ENCODE results near the gene ZDHHC6. TPM values are rescaled to one million over a fixed set of nuclear protein-coding genes. Genes with fewer than 3 reads are reported as not detected.

Gene ZDHHC6
- total and polyA plus RNA-seq, 2 of the 8 experiments (the other 6 are each of a cell fraction or from before 2014, with no cell fraction given): 13.6 to 27.4 TPM

- Histone ChIP-seq H3K4me2 (ENCODE audit: insufficient read depth in 1 of 2, low read depth in 2 of 2, low read length in 2 of 2) (no peak overlapping the region), H3K9ac (replicated peaks in 1 of 4; ENCODE audit: extremely low read depth in 1 of 4, low read depth in 3 of 4, low read length in 3 of 4) (no peak overlapping the region), H2BK5ac (ENCODE audit: low read depth, low read length) (no peak overlapping the region), H3K23ac (ENCODE audit: insufficient read length) (no peak overlapping the region), H3K27me3 (replicated peaks in 1 of 4; ENCODE audit: control insufficient read depth in 3 of 4, extremely low read depth in 1 of 4, insufficient read depth in 3 of 4, low read length in 3 of 4) (no peaks in the 10 kb centered on the region), H2BK20ac (ENCODE audit: low read length) (no peak overlapping the region), H2AFZ (ENCODE audit: low read length) (no peak overlapping the region), H3K79me1 (ENCODE audit: low read depth, low read length) (no peaks in the 10 kb centered on the region; the same call in 1 of the 2 replicates), H3K23me2 (ENCODE audit: low read depth, low read length) (no peaks in the 10 kb centered on the region), H3K14ac (ENCODE audit: insufficient read length) (no peak overlapping the region), H3K4me1 (replicated peaks in 1 of 4; ENCODE audit: control insufficient read depth in 3 of 4, insufficient read depth in 4 of 4, low read length in 3 of 4) (no peaks in the 10 kb centered on the region), H3K4me3 (ENCODE audit: extremely low read depth in 1 of 4, insufficient read depth in 2 of 4, low read depth in 3 of 4, low read length in 4 of 4) (no peak overlapping the region), H4K8ac (ENCODE audit: extremely low read depth, insufficient read depth, low read length) (no peak overlapping the region), H2BK12ac (ENCODE audit: low read depth, low read length) (no peak overlapping the region), H4K91ac (replicated peaks; ENCODE audit: insufficient read length, low read length) (no peak overlapping the region), H2AK5ac (ENCODE audit: low read depth, low read length) (no peak overlapping the region), H4K20me1 (replicated peaks in 1 of 2; ENCODE audit: control insufficient read depth in 1 of 2, insufficient read depth in 2 of 2, low read length in 2 of 2) (peaks cover 0 to 2% of the 10 kb centered on the region in 2 experiments), H2BK120ac (replicated peaks; ENCODE audit: low read depth, low read length) (no peak overlapping the region), H3K18ac (ENCODE audit: extremely low read depth, low read length) (no peak overlapping the region), H4K5ac (ENCODE audit: insufficient read length, low read depth, low read length) (no peak overlapping the region), H2BK15ac (ENCODE audit: low read length) (no peak overlapping the region), H3K36me3 (ENCODE audit: control insufficient read depth in 2 of 4, insufficient read depth in 4 of 4, low read length in 3 of 4) (no peaks in the 10 kb centered on the region), H3K4ac (replicated peaks; ENCODE audit: insufficient read length, low read depth, low read length) (no peak overlapping the region), H3K56ac (replicated peaks; ENCODE audit: insufficient read length, low read depth, low read length) (no peak overlapping the region), H3K27ac (ENCODE audit: low read depth, low read length) (no peak overlapping the region), H3K79me2 (ENCODE audit: control insufficient read depth in 1 of 2, insufficient read depth in 2 of 2, low read length in 2 of 2) (no peaks in the 10 kb centered on the region), H3K9me3 (ENCODE audit: insufficient read depth in 2 of 2, low read depth in 1 of 2, low read length in 1 of 2) (no peaks in the 10 kb centered on the region)
- ChIA-PET CTCF (ENCODE audit: partially characterized antibody) (interaction anchor here (1.9 kb wide), 1 partner anchor 12 kb away, joined by 9 read pairs; no protein-coding TSS in a partner anchor), POLR2A (ENCODE audit: partially characterized antibody) (interaction anchor here (0.5 kb wide), 1 partner anchor 303 kb away, joined by 4 read pairs; no protein-coding TSS in a partner anchor)
- DNase-seq (ENCODE audit: low read depth in 1 of 2, low spot score in 2 of 2) (no peak), FAIRE-seq (no peak)
- 85% methylated on average over 2 of the region's 2 CpGs; no CpG with 5 or more reads in 1 of the 2 experiments for WGBS, 2 experiments (ENCODE audit: extremely low coverage in 1 of 2, insufficient coverage in 1 of 2, insufficient read length in 1 of 2, insufficient replicate concordance in 2 of 2, low coverage in 1 of 2, low lambda C conversion rate in 2 of 2, missing lambda C conversion rate in 1 of 2)
- TF ChIP-seq NRF1 (IDR thresholded peaks at IDR 0.05; ENCODE audit: low read depth, low read length) (no peak), RAD21 (IDR thresholded peaks at IDR 0.05 in 1 of 2, conservative IDR thresholded peaks at IDR 0.05 in 1 of 2; ENCODE audit: low read depth in 2 of 2, low read length in 2 of 2) (no peak), TAF1 (IDR thresholded peaks at IDR 0.05; ENCODE audit: low read depth, low read length) (no peak), CHD1 (IDR thresholded peaks at IDR 0.05; ENCODE audit: low read depth, low read length) (no peak), CREB1 (IDR thresholded peaks at IDR 0.05) (no peak), HDAC2 (IDR thresholded peaks at IDR 0.05; ENCODE audit: borderline replicate concordance in 1 of 2, low read depth in 2 of 2, low read length in 2 of 2) (no peak)
Observed at GRCh38 chr10:112484399-112484798, 37.7 kb upstream of the ZDHHC6 start.

Data from H1 (cell line).